Measurements from ENCODE around the gene KRTAP19-8. TPM values are rescaled to one million over a fixed set of nuclear protein-coding genes. Genes with fewer than 3 reads are reported as not detected.

KRTAP19-8 gene
- total RNA-seq, 1 experiment from 2014 or later = not detected

DNA sequence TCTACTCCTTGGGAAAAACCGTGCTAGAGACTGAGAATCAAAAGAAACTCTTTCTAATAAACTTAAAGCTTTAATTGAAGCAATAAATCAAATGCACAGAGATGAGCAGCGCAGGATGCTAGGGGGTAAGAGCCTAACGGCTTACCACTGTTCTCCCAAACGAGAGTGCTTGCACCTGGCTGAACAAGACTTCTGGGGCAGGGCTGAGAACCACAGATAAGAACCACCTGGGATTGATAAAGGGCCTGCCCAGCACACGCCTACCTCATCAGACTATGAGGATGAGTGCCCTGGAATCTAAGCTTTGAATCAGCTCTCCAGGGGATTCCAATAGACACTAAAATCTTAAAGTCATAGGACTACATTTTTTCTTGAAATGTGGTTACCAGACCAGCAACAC, 43.3 kb downstream of the KRTAP19-8 start:
- no peaks in the 10 kb centered on the region for H3K27me3 Mint-ChIP-seq (ENCODE audit: insufficient read depth, unreplicated experiment)
- DNase-seq (ENCODE audit: unreplicated experiment) = no peak
- no peaks in the 10 kb centered on the region for H3K9me3 Mint-ChIP-seq (ENCODE audit: unreplicated experiment)
- no peaks in the 10 kb centered on the region for H3K4me1 Mint-ChIP-seq (ENCODE audit: insufficient read depth, unreplicated experiment)
- no peaks in the 10 kb centered on the region for H3K36me3 Mint-ChIP-seq (ENCODE audit: insufficient read depth, unreplicated experiment)
- BruUV-seq (replicated peaks) = no TSS peak
- intact Hi-C loops (cut with micrococcal nuclease) = no loop called here
- H3K27ac Mint-ChIP-seq (ENCODE audit: low read depth, unreplicated experiment) = no peak overlapping the region
- CTCF ChIA-PET = interaction anchor here (0.6 kb wide), 1 partner anchor 125 kb away, joined by 3 read pairs; no protein-coding TSS in a partner anchor
- H3K4me3 Mint-ChIP-seq (ENCODE audit: unreplicated experiment) = no peak overlapping the region
- POLR2A ChIA-PET = no interaction called here
- no peak for TF ChIP-seq CTCF (IDR thresholded peaks at IDR 0.05; ENCODE audit: unreplicated experiment)

DNA sequence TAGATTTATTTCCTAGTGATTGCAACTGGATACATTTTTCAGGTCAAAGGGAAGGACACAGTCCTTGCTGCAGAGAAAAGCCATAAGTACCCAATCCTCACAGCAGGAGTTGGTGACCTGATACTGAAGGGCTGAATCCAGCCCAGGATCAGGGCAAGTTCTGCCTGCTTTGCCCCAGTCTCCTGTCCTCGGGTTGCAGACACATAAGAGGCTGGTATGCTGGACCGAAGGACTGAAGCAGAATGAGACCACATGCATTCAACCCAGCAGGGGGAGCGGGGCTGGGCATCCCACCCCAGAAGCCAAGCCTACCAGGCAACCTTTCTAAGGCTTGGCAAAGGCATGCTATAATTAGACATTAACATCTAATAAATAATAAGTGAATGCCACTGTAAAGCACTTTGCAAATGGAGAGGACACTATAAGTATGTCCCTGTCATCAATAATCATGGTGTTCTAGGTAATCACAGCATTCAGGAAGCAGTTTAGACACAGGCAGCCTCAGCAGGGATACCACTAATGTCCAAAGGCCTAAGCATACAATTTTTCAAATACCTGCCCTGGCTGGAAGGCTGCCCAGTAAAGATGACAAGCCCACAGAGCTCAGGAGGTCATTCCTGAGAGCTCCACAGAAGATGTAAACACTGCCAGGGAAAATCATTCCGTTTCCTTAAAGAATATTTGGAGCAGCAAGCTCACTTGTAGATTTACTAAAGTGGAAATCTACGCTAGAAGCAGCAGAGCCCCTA, 47.6 kb downstream of the KRTAP19-8 start:
- no peak for TF ChIP-seq CTCF (IDR thresholded peaks at IDR 0.05; ENCODE audit: unreplicated experiment)
- BruUV-seq (replicated peaks) = no TSS peak
- no peaks in the 10 kb centered on the region for H3K4me1 Mint-ChIP-seq (ENCODE audit: insufficient read depth, unreplicated experiment)
- POLR2A ChIA-PET = no interaction called here
- H3K36me3 Mint-ChIP-seq (ENCODE audit: insufficient read depth, unreplicated experiment) = no peaks in the 10 kb centered on the region
- H3K9me3 Mint-ChIP-seq (ENCODE audit: unreplicated experiment) = no peaks in the 10 kb centered on the region
- no peak for DNase-seq (ENCODE audit: unreplicated experiment)
- no peak overlapping the region for H3K4me3 Mint-ChIP-seq (ENCODE audit: unreplicated experiment)
- H3K27me3 Mint-ChIP-seq (ENCODE audit: insufficient read depth, unreplicated experiment) = no peaks in the 10 kb centered on the region
- intact Hi-C loops (cut with micrococcal nuclease) = no loop called here
- no peak overlapping the region for H3K27ac Mint-ChIP-seq (ENCODE audit: low read depth, unreplicated experiment)
- CTCF ChIA-PET = interaction anchor here (0.7 to 1.0 kb wide), 2 partner anchors 15 to 527 kb away, joined by 3 read pairs; no protein-coding TSS in a partner anchor

DNA sequence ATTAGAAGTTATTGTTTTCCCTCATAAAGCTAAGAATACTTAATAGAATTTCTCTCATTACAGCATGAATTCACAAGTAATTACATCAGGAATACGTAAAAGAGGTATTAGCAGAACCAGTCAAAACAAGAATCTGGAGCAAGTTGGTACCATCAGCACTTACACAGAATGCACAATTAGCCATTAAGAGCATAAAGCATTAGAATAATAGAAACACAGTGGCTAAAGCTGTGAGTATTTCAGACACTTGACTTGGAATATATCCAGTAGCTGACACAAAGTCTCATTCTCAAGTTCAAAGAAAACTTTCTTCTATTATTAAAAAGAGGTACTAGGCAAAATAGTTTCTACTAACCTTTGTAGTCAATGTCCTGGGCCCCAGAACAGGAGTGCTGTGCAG, 49.6 kb downstream of the KRTAP19-8 start:
- POLR2A ChIA-PET = no interaction called here
- no peak for DNase-seq (ENCODE audit: unreplicated experiment)
- CTCF ChIA-PET = no interaction called here
- Mint-ChIP-seq H3K27ac (ENCODE audit: low read depth, unreplicated experiment) (no peak overlapping the region), H3K4me3 (ENCODE audit: unreplicated experiment) (no peak overlapping the region), H3K27me3 (ENCODE audit: insufficient read depth, unreplicated experiment) (peaks cover 13% of the 10 kb centered on the region), H3K9me3 (ENCODE audit: unreplicated experiment) (no peaks in the 10 kb centered on the region), H3K36me3 (ENCODE audit: insufficient read depth, unreplicated experiment) (no peaks in the 10 kb centered on the region), H3K4me1 (ENCODE audit: insufficient read depth, unreplicated experiment) (no peaks in the 10 kb centered on the region)
- BruUV-seq (replicated peaks) = no TSS peak
- no peak for TF ChIP-seq CTCF (IDR thresholded peaks at IDR 0.05; ENCODE audit: unreplicated experiment)
- intact Hi-C loops (cut with micrococcal nuclease) = no loop called here

Other genes with a start within 250 kb of the KRTAP19-8 start
- not detected in 2 replicates for gene KRTAP8-1, start 225.2 kb downstream of the KRTAP19-8 start, total RNA-seq (2022)
- not detected in 2 replicates for gene KRTAP7-1, start 208.7 kb downstream of the KRTAP19-8 start, total RNA-seq (2022)
- not detected in 2 replicates for gene KRTAP11-1, start 156.9 kb downstream of the KRTAP19-8 start, total RNA-seq (2022)

All from MCF 10A (cell line).